Measurements from ENCODE around the gene TTC24. TPM values are rescaled to one million over a fixed set of nuclear protein-coding genes. Genes with fewer than 3 reads are reported as not detected.

Gene TTC24
- total RNA-seq (2022; extraction: Qiagen RNA extraction; ENCODE audit: low read depth), result not detected in 5 replicates

GRCh38 chr1:156579472-156579871 is at the start of gene TTC24:
Gene TTC24, plus strand, starts transcription at chr1:156579723. Its CDS starts 1,642 bp downstream, at chr1:156581365.

GRCh38 chr1:156571919-156572662 is 7.4 kb upstream of the TTC24 start, which contains the start of gene IQGAP3:
Gene IQGAP3, minus strand, starts transcription at chr1:156572565. Its CDS starts 36 bp downstream, at chr1:156572529.

GRCh38 chr1:156591432-156592157 is 12.1 kb downstream of the TTC24 start, which contains the start of gene NAXE:
Gene NAXE, plus strand, starts transcription at chr1:156591776. Its CDS starts 29 bp downstream, at chr1:156591805.

GRCh38 chr1:156601122-156601830 is 21.8 kb downstream of the TTC24 start, which contains the start of gene GPATCH4:
Gene GPATCH4, minus strand, starts transcription at chr1:156601479.

DNA sequence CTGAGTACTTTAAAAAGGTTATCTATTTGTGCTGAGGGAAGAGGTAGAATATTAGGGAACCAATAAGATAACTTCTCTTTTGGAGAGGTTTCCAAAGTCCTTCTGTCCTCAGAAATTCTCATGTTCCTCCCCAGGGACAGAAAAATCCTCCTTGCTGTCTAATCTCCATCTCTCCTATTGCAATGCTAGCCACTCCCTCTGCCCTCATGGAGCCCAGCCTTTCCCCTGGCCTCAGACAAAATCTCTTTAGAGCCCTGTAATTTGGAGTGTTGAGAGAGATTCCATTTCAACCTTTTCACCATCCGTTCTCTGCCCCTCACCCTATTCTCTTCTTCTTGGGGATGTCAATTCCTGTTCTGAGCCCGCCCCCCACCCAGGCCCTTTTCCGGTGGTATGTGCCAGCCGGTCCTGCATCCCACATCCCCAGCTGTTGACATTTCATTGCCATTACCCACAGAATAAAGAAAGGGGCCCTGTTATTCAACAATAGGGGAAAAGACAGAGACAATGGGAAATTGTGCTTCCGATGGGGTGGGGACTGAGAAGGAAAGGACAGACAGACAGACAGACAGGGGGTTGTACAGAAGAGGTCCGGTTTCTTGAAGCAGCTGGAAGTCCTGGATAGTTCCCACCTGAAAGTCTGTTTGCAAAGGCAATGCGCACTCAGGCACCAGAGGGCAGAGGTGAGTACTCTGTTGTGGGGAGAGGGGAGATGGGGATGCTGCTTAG is 39.5 kb downstream of the TTC24 start, which contains the start of gene HAPLN2:
HAPLN2 (plus strand) TSS at position 563 of the 729 bp plus-strand sequence. CDS start 4,076 bp downstream, outside the sequence.

Other genes starting within 250 kb of the TTC24 start
- 379 to 436 TPM (median 410 TPM) in 5 replicates for gene CCT3, start 241.4 kb upstream of the TTC24 start, total RNA-seq (2022; extraction: Qiagen RNA extraction; ENCODE audit: low read depth)
- gene TSACC, start 241.2 kb upstream of the TTC24 start, total RNA-seq (2022; extraction: Qiagen RNA extraction; ENCODE audit: low read depth), result 1.7 to 3.2 TPM (median 2.2 TPM) in 5 replicates
- gene RHBG, start 210.5 kb upstream of the TTC24 start, total RNA-seq (2022; extraction: Qiagen RNA extraction; ENCODE audit: low read depth), result not detected in 5 replicates
- 17.8 to 36.2 TPM (median 30.9 TPM) in 5 replicates for gene MEF2D, start 78.9 kb upstream of the TTC24 start, total RNA-seq (2022; extraction: Qiagen RNA extraction; ENCODE audit: low read depth)
- 12.3 to 21.4 TPM (median 19.1 TPM) in 5 replicates for gene IQGAP3, start 7.2 kb upstream of the TTC24 start, total RNA-seq (2022; extraction: Qiagen RNA extraction; ENCODE audit: low read depth)
- gene NAXE, start 12.1 kb downstream of the TTC24 start, total RNA-seq (2022; extraction: Qiagen RNA extraction; ENCODE audit: low read depth), result 118 to 175 TPM (median 164 TPM) in 5 replicates
- 61.7 to 81.2 TPM (median 71.7 TPM) in 5 replicates for gene GPATCH4, start 21.8 kb downstream of the TTC24 start, total RNA-seq (2022; extraction: Qiagen RNA extraction; ENCODE audit: low read depth)
- gene HAPLN2, start 39.7 kb downstream of the TTC24 start, total RNA-seq (2022; extraction: Qiagen RNA extraction; ENCODE audit: low read depth), result 0.11 to 0.43 TPM (median 0.20 TPM) in 3 of 5 replicates, not detected in the others
- not detected in 5 replicates for gene BCAN, start 62.4 kb downstream of the TTC24 start, total RNA-seq (2022; extraction: Qiagen RNA extraction; ENCODE audit: low read depth)
- gene NES, start 97.7 kb downstream of the TTC24 start, total RNA-seq (2022; extraction: Qiagen RNA extraction; ENCODE audit: low read depth), result 1.2 to 1.3 TPM (median 1.3 TPM) in 5 replicates
- 6.6 to 13.0 TPM (median 9.6 TPM) in 5 replicates for gene CRABP2, start 125.9 kb downstream of the TTC24 start, total RNA-seq (2022; extraction: Qiagen RNA extraction; ENCODE audit: low read depth)
- 21.6 to 28.4 TPM (median 25.2 TPM) in 5 replicates for gene METTL25B, start 148.7 kb downstream of the TTC24 start, total RNA-seq (2022; extraction: Qiagen RNA extraction; ENCODE audit: low read depth)
- 40.7 to 50.5 TPM (median 44.5 TPM) in 5 replicates for gene ISG20L2, start 149.0 kb downstream of the TTC24 start, total RNA-seq (2022; extraction: Qiagen RNA extraction; ENCODE audit: low read depth)
- 183 to 215 TPM (median 187 TPM) in 5 replicates for gene MRPL24, start 161.4 kb downstream of the TTC24 start, total RNA-seq (2022; extraction: Qiagen RNA extraction; ENCODE audit: low read depth)
- gene HDGF, start 172.0 kb downstream of the TTC24 start, total RNA-seq (2022; extraction: Qiagen RNA extraction; ENCODE audit: low read depth), result 443 to 477 TPM (median 448 TPM) in 5 replicates
- 63.9 to 85.1 TPM (median 73.8 TPM) in 5 replicates for gene PRCC, start 187.8 kb downstream of the TTC24 start, total RNA-seq (2022; extraction: Qiagen RNA extraction; ENCODE audit: low read depth)
- gene SH2D2A, start 237.1 kb downstream of the TTC24 start, total RNA-seq (2022; extraction: Qiagen RNA extraction; ENCODE audit: low read depth), result 3.0 to 5.3 TPM (median 4.0 TPM) in 5 replicates